WTC11 (cell line): ENCODE data around the gene CFAP68. TPM values are rescaled to one million over a fixed set of nuclear protein-coding genes. Genes with fewer than 3 reads are reported as not detected.

Experiments used
- ATF6 ChIP-seq: sonication (generic); formaldehyde crosslinking; IDR thresholded peaks from 2 replicates; pipeline ENCODE4 v1.8.1; 2023; ENCODE audit warnings: mild to moderate bottlenecking, missing genetic modification reagents
- ERG ChIP-seq: fragments of 250-450 bp; sonication (Bioruptor Pico); IDR thresholded peaks from 2 replicates; pipeline ENCODE4 v1.8.0; 2021; ENCODE audit warnings: mild to moderate bottlenecking
- NFE2L1 ChIP-seq: sonication (generic); formaldehyde crosslinking; IDR thresholded peaks from 2 replicates; pipeline ENCODE4 v1.8.1; 2023; ENCODE audit warnings: missing genetic modification reagents
- total RNA-seq: library from RNA; stranded (reverse); gene quantifications from 3 replicates; pipeline ENCODE4 v1.2.3, GENCODE V29; 2021
- TF ChIP-seq, protein P1 (sequence below): sonication (generic); formaldehyde crosslinking; IDR thresholded peaks from 2 replicates; pipeline ENCODE4 v1.8.1; 2023; ENCODE audit warnings: mild to moderate bottlenecking, missing genetic modification reagents, moderate library complexity
- TF ChIP-seq, protein P2 (sequence below): sonication (generic); formaldehyde crosslinking; IDR thresholded peaks from 2 replicates; pipeline ENCODE4 v1.8.1; 2022; ENCODE audit warnings: mild to moderate bottlenecking, missing genetic modification reagents, moderate library complexity, borderline replicate concordance
- TF ChIP-seq, protein P3 (sequence below): fragments of 250-450 bp; sonication (Bioruptor Pico); IDR thresholded peaks from 2 replicates; pipeline ENCODE4 v1.9.0; 2021; ENCODE audit warnings: moderate library complexity, mild to moderate bottlenecking, inconsistent platforms, borderline replicate concordance

Gene CFAP68
- total RNA-seq, 1 experiment from 2014 or later, result 18.7 TPM

GRCh38 chr11:111934306-111934705, 55.0 kb downstream of the CFAP68 start (continued):
- TF ChIP-seq, protein P1, sequence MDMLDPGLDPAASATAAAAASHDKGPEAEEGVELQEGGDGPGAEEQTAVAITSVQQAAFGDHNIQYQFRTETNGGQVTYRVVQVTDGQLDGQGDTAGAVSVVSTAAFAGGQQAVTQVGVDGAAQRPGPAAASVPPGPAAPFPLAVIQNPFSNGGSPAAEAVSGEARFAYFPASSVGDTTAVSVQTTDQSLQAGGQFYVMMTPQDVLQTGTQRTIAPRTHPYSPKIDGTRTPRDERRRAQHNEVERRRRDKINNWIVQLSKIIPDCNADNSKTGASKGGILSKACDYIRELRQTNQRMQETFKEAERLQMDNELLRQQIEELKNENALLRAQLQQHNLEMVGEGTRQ (CRISPR knock-in tag), result no peak
- TF ChIP-seq, protein P2, sequence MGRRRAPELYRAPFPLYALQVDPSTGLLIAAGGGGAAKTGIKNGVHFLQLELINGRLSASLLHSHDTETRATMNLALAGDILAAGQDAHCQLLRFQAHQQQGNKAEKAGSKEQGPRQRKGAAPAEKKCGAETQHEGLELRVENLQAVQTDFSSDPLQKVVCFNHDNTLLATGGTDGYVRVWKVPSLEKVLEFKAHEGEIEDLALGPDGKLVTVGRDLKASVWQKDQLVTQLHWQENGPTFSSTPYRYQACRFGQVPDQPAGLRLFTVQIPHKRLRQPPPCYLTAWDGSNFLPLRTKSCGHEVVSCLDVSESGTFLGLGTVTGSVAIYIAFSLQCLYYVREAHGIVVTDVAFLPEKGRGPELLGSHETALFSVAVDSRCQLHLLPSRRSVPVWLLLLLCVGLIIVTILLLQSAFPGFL, result no peak
- TF ChIP-seq ERG (CRISPR knock-in tag), result no peak
- TF ChIP-seq NFE2L1 (CRISPR knock-in tag), result no peak
- TF ChIP-seq, protein P3, sequence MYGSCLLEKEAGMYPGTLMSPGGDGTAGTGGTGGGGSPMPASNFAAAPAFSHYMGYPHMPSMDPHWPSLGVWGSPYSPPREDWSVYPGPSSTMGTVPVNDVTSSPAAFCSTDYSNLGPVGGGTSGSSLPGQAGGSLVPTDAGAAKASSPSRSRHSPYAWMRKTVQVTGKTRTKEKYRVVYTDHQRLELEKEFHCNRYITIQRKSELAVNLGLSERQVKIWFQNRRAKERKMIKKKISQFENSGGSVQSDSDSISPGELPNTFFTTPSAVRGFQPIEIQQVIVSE (CRISPR knock-in tag), result no peak
- no peak for TF ChIP-seq ATF6

Other genes starting within 250 kb of the CFAP68 start
- gene PPP2R1B, start 113.2 kb upstream of the CFAP68 start, total RNA-seq, result 74.5 to 87.7 TPM (median 75.2 TPM) in 3 replicates
- gene ALG9, start 8.0 kb upstream of the CFAP68 start, total RNA-seq, result 19.7 to 20.9 TPM (median 20.6 TPM) in 3 replicates
- 1.9 to 2.5 TPM (median 2.2 TPM) in 3 replicates for gene FDXACB1, start 376 bp upstream of the CFAP68 start, total RNA-seq
- 1.3 to 2.1 TPM (median 1.4 TPM) in 3 replicates for gene CRYAB, start 32.2 kb downstream of the CFAP68 start, total RNA-seq
- 0.33 to 0.62 TPM (median 0.55 TPM) in 3 replicates for gene HSPB2, start 33.2 kb downstream of the CFAP68 start, total RNA-seq
- gene C11orf52, start 39.4 kb downstream of the CFAP68 start, total RNA-seq, result 2.1 to 4.2 TPM (median 3.0 TPM) in 3 replicates
- 12.6 to 14.6 TPM (median 13.5 TPM) in 3 replicates for gene DIXDC1, start 57.8 kb downstream of the CFAP68 start, total RNA-seq
- 55.7 to 60.4 TPM (median 56.6 TPM) in 3 replicates for gene DLAT, start 145.9 kb downstream of the CFAP68 start, total RNA-seq
- gene PIH1D2, start 194.5 kb downstream of the CFAP68 start, total RNA-seq, result 0.71 to 0.85 TPM (median 0.71 TPM) in 3 replicates
- gene NKAPD1, start 194.8 kb downstream of the CFAP68 start, total RNA-seq, result 15.3 to 17.1 TPM (median 15.6 TPM) in 3 replicates
- 67.9 to 88.2 TPM (median 74.4 TPM) in 3 replicates for gene TIMM8B, start 207.2 kb downstream of the CFAP68 start, total RNA-seq
- gene SDHD, start 207.3 kb downstream of the CFAP68 start, total RNA-seq, result 94.3 to 105 TPM (median 98.9 TPM) in 3 replicates